Measurements from ENCODE around the gene ZNF19.

ZNF19 gene

DNA sequence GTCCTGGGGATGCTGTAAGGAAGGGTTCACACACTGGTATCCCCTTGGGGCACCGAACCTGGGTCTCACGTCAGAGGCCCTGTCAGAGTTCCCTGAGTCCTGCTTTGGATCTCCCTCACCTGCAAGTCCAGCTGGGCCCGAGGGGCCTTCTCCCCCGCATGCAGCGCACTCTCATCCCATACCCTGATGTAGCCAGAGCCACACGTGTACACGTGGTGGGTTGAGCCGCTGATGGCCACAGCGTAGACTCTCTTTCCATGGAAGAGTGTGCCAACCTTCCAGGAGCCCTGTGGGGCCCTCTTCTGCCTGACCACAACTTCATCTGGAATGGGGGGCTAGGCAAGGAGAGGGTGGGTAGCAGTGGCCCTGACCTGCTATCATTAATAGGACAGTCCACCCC is 57.1 kb downstream of the ZNF19 start:
- Histone ChIP-seq H3K4me2 (ENCODE audit: low read depth, low read length, poor library complexity, severe bottlenecking) (no peak overlapping the region), H2AFZ (ENCODE audit: low read depth, low read length, severe bottlenecking) (no peak overlapping the region), H3F3A (ENCODE audit: insufficient read depth) (no peaks in the 10 kb centered on the region), H3K4me3 (ENCODE audit: insufficient read depth, low read length, poor library complexity, severe bottlenecking) (no peak overlapping the region), H3K27ac (ENCODE audit: low read depth, low read length) (no peak overlapping the region), H3K79me2 (ENCODE audit: insufficient read depth, low read length) (no peaks in the 10 kb centered on the region), H3K27me3 (ENCODE audit: low read length) (no peaks in the 10 kb centered on the region), H4K20me1 (ENCODE audit: low read depth, low read length) (no peaks in the 10 kb centered on the region), H3K9me3 (ENCODE audit: insufficient read depth, low read length) (no peaks in the 10 kb centered on the region), H3K9me2 (replicated peaks; ENCODE audit: insufficient read depth, low read length) (no peaks in the 10 kb centered on the region), H3K36me3 (ENCODE audit: low read length) (no peaks in the 10 kb centered on the region), H3K9ac (ENCODE audit: low read length) (no peak overlapping the region)
- TF ChIP-seq EZH2phosphoT487 (conservative IDR thresholded peaks at IDR 0.05; ENCODE audit: low read length), result no peak
- no peak for TF ChIP-seq CTCF (IDR thresholded peaks at IDR 0.05; ENCODE audit: insufficient read depth, low read length, poor library complexity, severe bottlenecking)

DNA sequence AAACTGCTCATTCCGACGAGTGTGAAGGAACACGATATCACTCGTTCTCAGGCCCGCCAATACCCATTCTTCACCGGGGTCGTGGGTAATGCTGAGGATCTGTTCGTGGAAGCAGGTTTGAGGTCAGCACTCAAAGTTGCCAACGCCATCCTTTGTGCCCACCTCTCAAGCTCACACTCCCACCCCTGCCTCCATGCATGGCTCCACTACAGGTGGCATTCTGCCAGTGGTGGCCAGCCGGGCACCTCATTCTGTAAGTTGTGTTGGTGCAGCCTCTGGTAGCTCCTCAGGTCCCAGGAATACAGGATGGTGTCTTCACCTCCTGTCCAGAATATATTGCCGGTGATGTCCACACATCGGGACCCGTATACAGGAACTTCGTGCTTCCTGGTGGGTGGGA is 57.9 kb downstream of the ZNF19 start:
- Histone ChIP-seq H3K4me2 (ENCODE audit: low read depth, low read length, poor library complexity, severe bottlenecking) (no peak overlapping the region), H4K20me1 (ENCODE audit: low read depth, low read length) (no peaks in the 10 kb centered on the region), H3K27me3 (ENCODE audit: low read length) (no peaks in the 10 kb centered on the region), H3F3A (ENCODE audit: insufficient read depth) (no peaks in the 10 kb centered on the region), H3K9me2 (replicated peaks; ENCODE audit: insufficient read depth, low read length) (no peaks in the 10 kb centered on the region), H3K4me3 (ENCODE audit: insufficient read depth, low read length, poor library complexity, severe bottlenecking) (no peak overlapping the region), H3K9ac (ENCODE audit: low read length) (no peak overlapping the region), H2AFZ (ENCODE audit: low read depth, low read length, severe bottlenecking) (no peak overlapping the region), H3K27ac (ENCODE audit: low read depth, low read length) (no peak overlapping the region), H3K9me3 (ENCODE audit: insufficient read depth, low read length) (no peaks in the 10 kb centered on the region), H3K79me2 (ENCODE audit: insufficient read depth, low read length) (no peaks in the 10 kb centered on the region), H3K36me3 (ENCODE audit: low read length) (no peaks in the 10 kb centered on the region)
- TF ChIP-seq EZH2phosphoT487 (conservative IDR thresholded peaks at IDR 0.05; ENCODE audit: low read length) (no peak), CTCF (IDR thresholded peaks at IDR 0.05; ENCODE audit: insufficient read depth, low read length, poor library complexity, severe bottlenecking) (no peak)

GRCh38 chr16:71430744-71431143 is 58.4 kb downstream of the ZNF19 start:
- H3F3A ChIP-seq (ENCODE audit: insufficient read depth), result no peaks in the 10 kb centered on the region
- H2AFZ ChIP-seq (ENCODE audit: low read depth, low read length, severe bottlenecking), result no peak overlapping the region
- no peaks in the 10 kb centered on the region for H3K79me2 ChIP-seq (ENCODE audit: insufficient read depth, low read length)
- no peak overlapping the region for H3K4me3 ChIP-seq (ENCODE audit: insufficient read depth, low read length, poor library complexity, severe bottlenecking)
- H3K36me3 ChIP-seq (ENCODE audit: low read length), result no peaks in the 10 kb centered on the region
- H3K9me2 ChIP-seq (replicated peaks; ENCODE audit: insufficient read depth, low read length), result no peaks in the 10 kb centered on the region
- no peak overlapping the region for H3K4me2 ChIP-seq (ENCODE audit: low read depth, low read length, poor library complexity, severe bottlenecking)
- no peaks in the 10 kb centered on the region for H4K20me1 ChIP-seq (ENCODE audit: low read depth, low read length)
- H3K27me3 ChIP-seq (ENCODE audit: low read length), result no peaks in the 10 kb centered on the region
- no peak overlapping the region for H3K27ac ChIP-seq (ENCODE audit: low read depth, low read length)
- H3K9me3 ChIP-seq (ENCODE audit: insufficient read depth, low read length), result no peaks in the 10 kb centered on the region
- TF ChIP-seq EZH2phosphoT487 (conservative IDR thresholded peaks at IDR 0.05; ENCODE audit: low read length), result no peak
- TF ChIP-seq CTCF (IDR thresholded peaks at IDR 0.05; ENCODE audit: insufficient read depth, low read length, poor library complexity, severe bottlenecking), result no peak
- H3K9ac ChIP-seq (ENCODE audit: low read length), result no peak overlapping the region

DNA sequence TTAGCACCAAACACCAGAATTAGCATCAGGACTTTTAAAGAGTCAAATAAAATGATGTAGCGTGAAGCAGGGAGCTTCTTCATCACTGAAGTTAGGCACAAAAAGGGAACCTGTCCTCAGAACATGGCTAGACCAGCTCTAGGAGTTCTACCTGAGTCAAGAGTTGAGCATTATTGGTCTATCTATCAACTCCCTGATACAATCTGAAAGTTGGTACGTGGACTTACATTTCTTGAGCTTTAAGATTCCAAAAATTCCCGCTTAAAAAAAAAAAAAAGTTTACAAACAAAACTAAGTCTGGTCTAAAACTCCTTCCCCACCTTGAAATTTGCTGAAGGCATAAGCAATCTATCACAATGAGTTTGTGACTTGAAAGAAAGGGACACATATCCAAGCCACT is 59.5 kb downstream of the ZNF19 start:
- Histone ChIP-seq H3K9ac (ENCODE audit: low read length) (no peak overlapping the region), H3K27ac (ENCODE audit: low read depth, low read length) (no peak overlapping the region), H3K9me3 (ENCODE audit: insufficient read depth, low read length) (no peaks in the 10 kb centered on the region), H3K4me2 (ENCODE audit: low read depth, low read length, poor library complexity, severe bottlenecking) (no peak overlapping the region), H3K4me3 (ENCODE audit: insufficient read depth, low read length, poor library complexity, severe bottlenecking) (no peak overlapping the region), H3F3A (ENCODE audit: insufficient read depth) (no peaks in the 10 kb centered on the region), H3K79me2 (ENCODE audit: insufficient read depth, low read length) (no peaks in the 10 kb centered on the region), H2AFZ (ENCODE audit: low read depth, low read length, severe bottlenecking) (no peak overlapping the region), H3K36me3 (ENCODE audit: low read length) (no peaks in the 10 kb centered on the region), H4K20me1 (ENCODE audit: low read depth, low read length) (no peaks in the 10 kb centered on the region), H3K9me2 (replicated peaks; ENCODE audit: insufficient read depth, low read length) (no peaks in the 10 kb centered on the region), H3K27me3 (ENCODE audit: low read length) (no peaks in the 10 kb centered on the region)
- no peak for TF ChIP-seq EZH2phosphoT487 (conservative IDR thresholded peaks at IDR 0.05; ENCODE audit: low read length)
- TF ChIP-seq CTCF (IDR thresholded peaks at IDR 0.05; ENCODE audit: insufficient read depth, low read length, poor library complexity, severe bottlenecking), result no peak

All from SU-DHL-6 (cell line).